Stomach (tissue), 4 donors: Measurements from ENCODE around the gene PHKB.

Source experiments
- CTCF ChIP-seq, 7 experiments: fragments of 450-650 bp in 4 of 7; fragments of 200-600 bp in 3 of 7; sonication (generic) in 3 of 7; IDR thresholded peaks; one replicate each; pipeline ENCODE4 v1.5.1; 2016 to 2019; ENCODE audit warnings: antibody characterized with exemption in 7 of 7, control low read depth in 2 of 7, mild to moderate bottlenecking in 1 of 7
- POLR2A ChIP-seq, 4 donors: fragments of 450-650 bp; IDR thresholded peaks; one replicate each; pipeline ENCODE4 v1.6.1; 2016; ENCODE audit warnings: antibody characterized with exemption in 4 of 4, control low read depth in 2 of 4, mild to moderate bottlenecking in 1 of 4, moderate library complexity in 1 of 4
- POLR2AphosphoS5 ChIP-seq, 3 donors: sonication (generic); formaldehyde crosslinking; IDR thresholded peaks; one replicate each; pipeline ENCODE4 v1.6.1; 2016; ENCODE audit warnings: antibody characterized with exemption in 3 of 3

- no peak for TF ChIP-seq POLR2AphosphoS5 (IDR thresholded peaks at IDR 0.05)
- no peak for TF ChIP-seq CTCF (IDR thresholded peaks at IDR 0.05)
- TF ChIP-seq POLR2A (IDR thresholded peaks at IDR 0.05): no peak
These were observed 129.3 kb downstream of the PHKB start for GRCh38 chr16:47590472-47590871.
